NCI-H446 (cell line): Measurements from ENCODE around the gene SORBS1.

Experiments
- DNase-seq, 2 experiments: peaks; one replicate each; lab custom pipeline; 2025; lab: John Stamatoyannopoulos, UW

SORBS1 gene

GRCh38 chr10:95513941-95514392 is 47.2 kb downstream of the SORBS1 start:
- peak; percentile 0 to 30 for DNase-seq

GRCh38 chr10:95513008-95513589 is 48.1 kb downstream of the SORBS1 start:
- DNase-seq, result no peak

- no peak for DNase-seq
These were observed 49.9 kb downstream of the SORBS1 start for GRCh38 chr10:95511314-95511713.

- DNase-seq, result no peak
These were observed 51.9 kb downstream of the SORBS1 start for GRCh38 chr10:95509251-95509650.

- no peak for DNase-seq
These were observed 52.4 kb downstream of the SORBS1 start for GRCh38 chr10:95508730-95509129.

- no peak for DNase-seq
These were observed 55.0 kb downstream of the SORBS1 start for GRCh38 chr10:95506056-95506737.

- no peak for DNase-seq
These were observed 55.5 kb downstream of the SORBS1 start for GRCh38 chr10:95505641-95506040.

GRCh38 chr10:95505084-95505610 is 56.0 kb downstream of the SORBS1 start:
- DNase-seq, result no peak

GRCh38 chr10:95504246-95504691 is 56.9 kb downstream of the SORBS1 start:
- DNase-seq, result no peak

GRCh38 chr10:95503526-95503925 is 57.6 kb downstream of the SORBS1 start:
- no peak for DNase-seq

- no peak for DNase-seq
These were observed 58.2 kb downstream of the SORBS1 start for GRCh38 chr10:95503001-95503400.

- no peak for DNase-seq
These were observed 58.8 kb downstream of the SORBS1 start for GRCh38 chr10:95502377-95502776.

GRCh38 chr10:95501203-95502094 is 59.7 kb downstream of the SORBS1 start:
- no peak for DNase-seq

GRCh38 chr10:95500649-95501048 is 60.5 kb downstream of the SORBS1 start:
- DNase-seq, result no peak

- DNase-seq, result no peak
These were observed 61.1 kb downstream of the SORBS1 start for GRCh38 chr10:95500097-95500496.

GRCh38 chr10:95499482-95499989 is 61.6 kb downstream of the SORBS1 start:
- no peak for DNase-seq

- no peak for DNase-seq
These were observed 64.2 kb downstream of the SORBS1 start for GRCh38 chr10:95496951-95497350.

GRCh38 chr10:95496246-95496911 is 64.8 kb downstream of the SORBS1 start:
- DNase-seq, result no peak

- no peak for DNase-seq
These were observed 67.3 kb downstream of the SORBS1 start for GRCh38 chr10:95493862-95494261.

GRCh38 chr10:95487994-95488393 is 73.2 kb downstream of the SORBS1 start:
- DNase-seq, result no peak

GRCh38 chr10:95485056-95485844 is 75.9 kb downstream of the SORBS1 start:
- DNase-seq, result no peak
